Measurements from ENCODE around the gene YBEY. TPM values are rescaled to one million over a fixed set of nuclear protein-coding genes. Genes with fewer than 3 reads are reported as not detected.

Gene YBEY
- total RNA-seq, 2 experiments from 2014 or later: 18.3 to 23.5 TPM

- Histone ChIP-seq H3K36me3 (ENCODE audit: insufficient read depth, low read length) (peaks cover 20% of the 10 kb centered on the region), H3K9me2 (ENCODE audit: insufficient read depth, low read length) (no peaks in the 10 kb centered on the region), H3K4me2 (ENCODE audit: low read length) (no peak overlapping the region), H2AFZ (ENCODE audit: low read length) (no peak overlapping the region), H3K4me1 (ENCODE audit: insufficient read depth, low read length, poor library complexity, severe bottlenecking) (peaks cover 35% of the 10 kb centered on the region), H4K20me1 (ENCODE audit: insufficient read depth, low read length) (no peaks in the 10 kb centered on the region), H3K9me3 (ENCODE audit: low read length) (no peaks in the 10 kb centered on the region), H3K4me3 (ENCODE audit: low read depth, low read length, poor library complexity, severe bottlenecking) (no peak overlapping the region), H3K79me2 (ENCODE audit: insufficient read depth, low read depth, low read length) (peaks cover 10% of the 10 kb centered on the region; the same call in 1 of the 2 replicates), H3K27ac (ENCODE audit: low read depth, low read length, poor library complexity, severe bottlenecking) (no peak overlapping the region)
- DNase-seq (ENCODE audit: low spot score): no peak
- ChIA-PET CTCF (ENCODE audit: unreplicated experiment) (interaction anchor here (0.6 kb wide), 1 partner anchor 23 kb away, joined by 3 read pairs; no protein-coding TSS in a partner anchor), POLR2A (interaction anchor here (0.7 kb wide), 1 partner anchor 1160 kb away, joined by 4 read pairs; no protein-coding TSS in a partner anchor)
- intact Hi-C loops (cut with micrococcal nuclease; ENCODE audit: unreplicated experiment): no loop called here
- TF ChIP-seq CTCF (conservative IDR thresholded peaks at IDR 0.05; ENCODE audit: low read length) (no peak), EZH2phosphoT487 (IDR thresholded peaks at IDR 0.05; ENCODE audit: borderline replicate concordance, low read depth, low read length) (no peak)
- BruUV-seq (replicated peaks): no TSS peak
These were observed 5.4 kb downstream of the YBEY start for GRCh38 chr21:46291561-46291960.

- BruUV-seq (replicated peaks): no TSS peak
- H3K4me3 ChIP-seq (ENCODE audit: low read depth, low read length, poor library complexity, severe bottlenecking): no peak overlapping the region
- H3K79me2 ChIP-seq (ENCODE audit: insufficient read depth, low read depth, low read length): no peaks in the 10 kb centered on the region
- TF ChIP-seq CTCF (conservative IDR thresholded peaks at IDR 0.05; ENCODE audit: low read length): no peak
- TF ChIP-seq EZH2phosphoT487 (IDR thresholded peaks at IDR 0.05; ENCODE audit: borderline replicate concordance, low read depth, low read length): no peak
- ChIA-PET POLR2A (no interaction called here), CTCF (ENCODE audit: unreplicated experiment) (no interaction called here)
- H3K27ac ChIP-seq (ENCODE audit: low read depth, low read length, poor library complexity, severe bottlenecking): no peak overlapping the region
- DNase-seq (ENCODE audit: low spot score): no peak
- no peak overlapping the region for H3K4me2 ChIP-seq (ENCODE audit: low read length)
- H3K4me1 ChIP-seq (ENCODE audit: insufficient read depth, low read length, poor library complexity, severe bottlenecking): peaks cover 31% of the 10 kb centered on the region
- peaks cover 24% of the 10 kb centered on the region for H3K36me3 ChIP-seq (ENCODE audit: insufficient read depth, low read length)
- no peaks in the 10 kb centered on the region for H4K20me1 ChIP-seq (ENCODE audit: insufficient read depth, low read length)
- no peaks in the 10 kb centered on the region for H3K9me2 ChIP-seq (ENCODE audit: insufficient read depth, low read length)
- intact Hi-C loops (cut with micrococcal nuclease; ENCODE audit: unreplicated experiment): no loop called here
- no peak overlapping the region for H2AFZ ChIP-seq (ENCODE audit: low read length)
- no peaks in the 10 kb centered on the region for H3K9me3 ChIP-seq (ENCODE audit: low read length)
These were observed 8.6 kb downstream of the YBEY start for GRCh38 chr21:46294647-46295176.

GRCh38 chr21:46295177-46295770 is 9.1 kb downstream of the YBEY start:
- no peak overlapping the region for H3K4me2 ChIP-seq (ENCODE audit: low read length)
- no peaks in the 10 kb centered on the region for H3K9me2 ChIP-seq (ENCODE audit: insufficient read depth, low read length)
- intact Hi-C loops (cut with micrococcal nuclease; ENCODE audit: unreplicated experiment): no loop called here
- H3K9me3 ChIP-seq (ENCODE audit: low read length): no peaks in the 10 kb centered on the region
- H3K4me1 ChIP-seq (ENCODE audit: insufficient read depth, low read length, poor library complexity, severe bottlenecking): peaks cover 26% of the 10 kb centered on the region
- no peak overlapping the region for H2AFZ ChIP-seq (ENCODE audit: low read length)
- BruUV-seq (replicated peaks): no TSS peak
- no peak overlapping the region for H3K4me3 ChIP-seq (ENCODE audit: low read depth, low read length, poor library complexity, severe bottlenecking)
- ChIA-PET POLR2A (no interaction called here), CTCF (ENCODE audit: unreplicated experiment) (no interaction called here)
- H3K79me2 ChIP-seq (ENCODE audit: insufficient read depth, low read depth, low read length): no peaks in the 10 kb centered on the region
- no peak overlapping the region for H3K27ac ChIP-seq (ENCODE audit: low read depth, low read length, poor library complexity, severe bottlenecking)
- TF ChIP-seq EZH2phosphoT487 (IDR thresholded peaks at IDR 0.05; ENCODE audit: borderline replicate concordance, low read depth, low read length) (no peak), CTCF (conservative IDR thresholded peaks at IDR 0.05; ENCODE audit: low read length) (no peak)
- DNase-seq (ENCODE audit: low spot score): no peak
- peaks cover 30% of the 10 kb centered on the region for H3K36me3 ChIP-seq (ENCODE audit: insufficient read depth, low read length)
- H4K20me1 ChIP-seq (ENCODE audit: insufficient read depth, low read length): no peaks in the 10 kb centered on the region
